ENCODE measurements around the gene LASP1.

DNA sequence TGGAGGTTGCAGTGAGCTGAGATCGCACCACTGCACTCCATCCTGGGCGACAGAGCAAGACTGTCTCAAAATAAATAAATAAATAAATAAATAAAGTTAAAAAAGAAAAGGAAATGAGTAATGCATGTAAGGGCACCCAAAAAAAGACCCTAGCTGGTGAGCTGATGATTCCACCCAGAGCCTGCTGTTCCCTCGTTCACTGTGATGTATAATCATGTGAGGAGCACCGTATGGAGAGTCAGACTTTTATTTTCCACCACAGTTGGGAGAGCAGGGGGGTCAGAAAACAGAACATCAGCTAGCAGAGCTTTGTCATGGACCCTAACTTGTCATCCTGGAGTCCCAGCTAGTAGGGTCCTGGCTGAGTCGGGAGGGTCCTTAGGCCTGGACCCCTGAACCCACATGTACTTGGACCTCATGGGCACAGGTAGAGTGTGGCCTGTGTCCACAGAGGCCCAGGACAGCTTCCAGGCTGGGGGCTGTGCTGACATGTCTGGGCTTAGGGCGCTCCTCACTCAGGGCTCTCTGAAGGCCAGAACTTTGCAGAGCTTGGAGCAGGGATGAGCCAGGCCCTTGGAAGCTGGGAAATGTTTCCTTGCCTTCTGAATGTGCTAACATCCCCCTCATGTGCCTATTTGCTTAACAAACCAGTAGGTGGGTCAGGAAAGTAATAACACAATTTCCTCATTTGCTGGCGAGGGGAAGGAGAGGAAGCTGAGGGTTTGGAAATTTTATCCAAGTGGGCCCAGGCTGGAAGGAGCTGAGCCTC lies 36.8 kb downstream of the LASP1 start:
- TF ChIP-seq JUN (IDR thresholded peaks at IDR 0.05; ENCODE audit: borderline replicate concordance, insufficient read depth, insufficient read length, low read depth) (no peak), POLR2A (IDR thresholded peaks at IDR 0.05; ENCODE audit: low read depth, low read length) (no peak)
